GM12801 (cell line): Measurements from ENCODE around the gene RTRAF.

Experiments used
- CTCF ChIP-seq: IDR thresholded peaks from one replicate; pipeline ENCODE4 v1.5.1; 2011; ENCODE audit warnings: control low read depth; ENCODE audit not compliant: insufficient read length; ENCODE audit errors: extremely low read depth

RTRAF gene

GRCh38 chr14:51989293-51990234 is at the start of gene RTRAF:
RTRAF (plus strand) TSS chr14:51989546; CDS start chr14:51989640, 94 bp downstream.
- TF ChIP-seq CTCF: no peak

- no peak for TF ChIP-seq CTCF
Measured at GRCh38 chr14:51939755-51940301, 49.5 kb upstream of the RTRAF start.

GRCh38 chr14:51942971-51943370 is 46.4 kb upstream of the RTRAF start:
- no peak for TF ChIP-seq CTCF

- no peak for TF ChIP-seq CTCF
Measured at GRCh38 chr14:51950007-51950406, 39.3 kb upstream of the RTRAF start.

- no peak for TF ChIP-seq CTCF
Measured at GRCh38 chr14:51951656-51952055, 37.7 kb upstream of the RTRAF start.

GRCh38 chr14:51954031-51954430 is 35.3 kb upstream of the RTRAF start:
- no peak for TF ChIP-seq CTCF

GRCh38 chr14:51954657-51955056 is 34.7 kb upstream of the RTRAF start:
- TF ChIP-seq CTCF: no peak
